Body of pancreas (tissue), 4 donors: ENCODE results near the gene ANKMY1.

Source experiments
- CTCF ChIP-seq, 7 experiments: fragments of 450-650 bp in 4 of 7; fragments of 200-600 bp in 3 of 7; sonication (generic) in 3 of 7; IDR thresholded peaks; one replicate each; pipeline ENCODE4 v1.5.1; 2016 to 2019; ENCODE audit warnings: antibody characterized with exemption in 7 of 7
- POLR2A ChIP-seq, 3 donors: fragments of 450-650 bp; IDR thresholded peaks; one replicate each; pipeline ENCODE4 v1.6.1; 2016; ENCODE audit warnings: antibody characterized with exemption in 3 of 3, mild to moderate bottlenecking in 2 of 3

- TF ChIP-seq POLR2A (IDR thresholded peaks at IDR 0.05) (peak in 2 of 3 donors; percentile 13 to 27), CTCF (IDR thresholded peaks at IDR 0.05) (no peak)
These were observed 6.5 kb downstream of the ANKMY1 start for GRCh38 chr2:240551288-240551687.
